ENCODE measurements around the gene HOXB1.

The HOXB1 gene

DNA sequence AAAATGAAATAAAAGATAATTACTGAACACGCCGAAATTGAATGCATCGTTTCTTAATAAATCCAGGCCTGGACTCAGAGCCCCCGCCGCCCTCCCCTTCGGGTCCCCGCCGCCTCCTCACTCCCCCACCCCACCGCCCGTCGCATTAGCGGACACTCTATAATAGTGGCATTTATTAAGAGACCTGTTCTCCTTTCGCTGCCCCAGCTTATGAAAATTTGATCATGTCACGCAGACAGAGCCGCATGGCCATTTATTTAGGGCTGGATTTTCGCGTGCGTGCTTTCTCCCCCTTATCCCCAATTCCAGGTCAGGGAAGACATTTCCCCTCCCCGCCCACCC is 20.4 kb upstream of the HOXB1 start:
- no peak overlapping the region for H2AFZ ChIP-seq (ENCODE audit: low read length)
- no peaks in the 10 kb centered on the region for H3K9me3 ChIP-seq (ENCODE audit: low read length)
- H3K27me3 ChIP-seq (ENCODE audit: insufficient read depth, low read length) = no peaks in the 10 kb centered on the region
- H3K9me2 ChIP-seq (ENCODE audit: low read depth, low read length) = no peaks in the 10 kb centered on the region
- H3K79me2 ChIP-seq (ENCODE audit: insufficient read depth, low read length) = no peaks in the 10 kb centered on the region
- no peak overlapping the region for H3K4me2 ChIP-seq (ENCODE audit: low read length)
- H3K27ac ChIP-seq (ENCODE audit: low read depth, low read length, poor library complexity, severe bottlenecking) = no peak overlapping the region
- no peak overlapping the region for H3K9ac ChIP-seq (ENCODE audit: low read length)
- no peaks in the 10 kb centered on the region for H3K4me1 ChIP-seq (ENCODE audit: insufficient read depth, low read length, severe bottlenecking)
- H3F3A ChIP-seq (ENCODE audit: insufficient read depth, low read length) = no peaks in the 10 kb centered on the region
- TF ChIP-seq EZH2 (IDR thresholded peaks at IDR 0.05; ENCODE audit: borderline replicate concordance, low read length) = no peak
- TF ChIP-seq, protein P1, sequence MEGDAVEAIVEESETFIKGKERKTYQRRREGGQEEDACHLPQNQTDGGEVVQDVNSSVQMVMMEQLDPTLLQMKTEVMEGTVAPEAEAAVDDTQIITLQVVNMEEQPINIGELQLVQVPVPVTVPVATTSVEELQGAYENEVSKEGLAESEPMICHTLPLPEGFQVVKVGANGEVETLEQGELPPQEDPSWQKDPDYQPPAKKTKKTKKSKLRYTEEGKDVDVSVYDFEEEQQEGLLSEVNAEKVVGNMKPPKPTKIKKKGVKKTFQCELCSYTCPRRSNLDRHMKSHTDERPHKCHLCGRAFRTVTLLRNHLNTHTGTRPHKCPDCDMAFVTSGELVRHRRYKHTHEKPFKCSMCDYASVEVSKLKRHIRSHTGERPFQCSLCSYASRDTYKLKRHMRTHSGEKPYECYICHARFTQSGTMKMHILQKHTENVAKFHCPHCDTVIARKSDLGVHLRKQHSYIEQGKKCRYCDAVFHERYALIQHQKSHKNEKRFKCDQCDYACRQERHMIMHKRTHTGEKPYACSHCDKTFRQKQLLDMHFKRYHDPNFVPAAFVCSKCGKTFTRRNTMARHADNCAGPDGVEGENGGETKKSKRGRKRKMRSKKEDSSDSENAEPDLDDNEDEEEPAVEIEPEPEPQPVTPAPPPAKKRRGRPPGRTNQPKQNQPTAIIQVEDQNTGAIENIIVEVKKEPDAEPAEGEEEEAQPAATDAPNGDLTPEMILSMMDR (IDR thresholded peaks at IDR 0.05; ENCODE audit: low read length) = no peak
- no peak overlapping the region for H3K4me3 ChIP-seq (ENCODE audit: low read depth, low read length, poor library complexity, severe bottlenecking)
- H4K20me1 ChIP-seq (ENCODE audit: insufficient read depth, low read length) = no peaks in the 10 kb centered on the region
- no peaks in the 10 kb centered on the region for H3K36me3 ChIP-seq (ENCODE audit: insufficient read depth, low read length)

DNA sequence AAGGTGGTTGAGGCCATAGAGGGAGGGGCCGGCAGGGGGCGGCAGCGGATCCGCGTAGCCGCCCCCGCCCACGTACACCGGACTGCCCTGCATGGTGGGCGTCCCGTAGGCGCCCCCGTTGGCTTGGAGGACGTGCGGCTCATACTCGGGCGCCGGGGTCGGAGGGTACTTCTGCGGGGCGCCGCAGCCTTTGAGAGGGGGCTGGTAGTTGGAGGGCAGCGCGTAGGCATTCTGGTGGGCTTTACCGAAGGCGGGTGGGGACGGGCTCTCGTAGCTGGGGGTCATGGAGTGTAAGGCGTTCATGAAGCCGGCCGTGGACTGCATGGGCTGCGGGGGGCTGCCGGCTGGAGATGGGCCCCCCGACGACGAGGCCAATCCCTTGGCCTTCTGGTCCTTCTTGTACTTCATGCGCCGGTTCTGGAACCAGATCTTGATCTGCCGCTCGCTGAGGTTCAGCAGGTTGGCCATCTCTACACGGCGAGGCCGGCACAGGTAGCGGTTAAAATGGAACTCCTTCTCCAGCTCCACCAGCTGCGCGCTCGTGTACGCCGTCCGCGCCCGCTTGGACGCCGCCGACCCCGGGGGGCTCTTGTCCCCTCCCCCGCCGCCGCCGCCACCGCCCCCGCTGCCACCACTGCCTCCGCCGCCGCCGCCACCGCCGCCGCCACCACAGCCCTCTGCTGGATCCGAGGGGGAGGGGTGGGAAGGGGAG is 19.8 kb upstream of the HOXB1 start:
- no peaks in the 10 kb centered on the region for H3K9me2 ChIP-seq (ENCODE audit: low read depth, low read length)

DNA sequence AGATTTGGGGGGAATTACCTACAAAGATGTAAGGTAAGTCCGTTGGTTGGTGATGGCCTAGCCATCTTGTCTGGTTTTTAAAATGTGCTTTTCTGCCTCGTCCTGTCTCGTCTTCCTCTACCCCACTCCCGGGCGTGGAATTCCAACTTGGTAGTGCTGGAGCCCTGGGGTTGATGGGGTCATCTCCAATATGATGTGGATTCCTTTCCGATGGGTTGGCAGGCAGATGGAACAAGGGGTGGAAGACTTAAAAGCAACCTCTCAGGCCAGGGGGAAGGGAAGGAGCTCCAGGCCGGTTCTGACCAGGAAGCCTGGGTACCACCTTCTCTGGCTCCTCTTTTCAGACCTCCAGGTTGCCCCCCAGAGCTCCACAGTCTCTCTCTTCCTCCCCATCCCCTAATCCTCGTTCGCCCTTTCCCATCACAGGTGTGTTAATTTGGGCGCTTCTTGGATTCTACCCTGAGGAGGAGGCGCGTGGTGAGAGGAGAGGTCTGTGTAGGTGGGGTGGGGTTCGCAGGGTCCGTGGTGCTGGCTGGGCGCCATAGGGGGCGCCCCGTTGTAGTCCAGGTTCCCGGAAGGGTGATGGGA is 19.2 kb upstream of the HOXB1 start:
- no peaks in the 10 kb centered on the region for H4K20me1 ChIP-seq (ENCODE audit: insufficient read depth, low read length)
- H3K4me1 ChIP-seq (ENCODE audit: insufficient read depth, low read length, severe bottlenecking) = no peaks in the 10 kb centered on the region
- no peak overlapping the region for H3K4me2 ChIP-seq (ENCODE audit: low read length)
- H3K4me3 ChIP-seq (ENCODE audit: low read depth, low read length, poor library complexity, severe bottlenecking) = no peak overlapping the region
- no peaks in the 10 kb centered on the region for H3K79me2 ChIP-seq (ENCODE audit: insufficient read depth, low read length)
- H2AFZ ChIP-seq (ENCODE audit: low read length) = no peak overlapping the region
- H3K27ac ChIP-seq (ENCODE audit: low read depth, low read length, poor library complexity, severe bottlenecking) = no peak overlapping the region
- H3K27me3 ChIP-seq (ENCODE audit: insufficient read depth, low read length) = no peaks in the 10 kb centered on the region
- no peaks in the 10 kb centered on the region for H3K36me3 ChIP-seq (ENCODE audit: insufficient read depth, low read length)
- H3K9me3 ChIP-seq (ENCODE audit: low read length) = no peaks in the 10 kb centered on the region
- H3F3A ChIP-seq (ENCODE audit: insufficient read depth, low read length) = no peaks in the 10 kb centered on the region
- no peaks in the 10 kb centered on the region for H3K9me2 ChIP-seq (ENCODE audit: low read depth, low read length)
- no peak overlapping the region for H3K9ac ChIP-seq (ENCODE audit: low read length)
- TF ChIP-seq EZH2 (IDR thresholded peaks at IDR 0.05; ENCODE audit: borderline replicate concordance, low read length) = no peak
- TF ChIP-seq, protein P1 (IDR thresholded peaks at IDR 0.05; ENCODE audit: low read length) = no peak

More for the DNA sequence above, 19.8 kb upstream of the HOXB1 start:
- H3K4me2 ChIP-seq (ENCODE audit: low read length) = no peak overlapping the region
- H4K20me1 ChIP-seq (ENCODE audit: insufficient read depth, low read length) = no peaks in the 10 kb centered on the region
- H3F3A ChIP-seq (ENCODE audit: insufficient read depth, low read length) = no peaks in the 10 kb centered on the region
- TF ChIP-seq, protein P1 (IDR thresholded peaks at IDR 0.05; ENCODE audit: low read length) = no peak
- no peak for TF ChIP-seq EZH2 (IDR thresholded peaks at IDR 0.05; ENCODE audit: borderline replicate concordance, low read length)
- H2AFZ ChIP-seq (ENCODE audit: low read length) = no peak overlapping the region
- no peaks in the 10 kb centered on the region for H3K36me3 ChIP-seq (ENCODE audit: insufficient read depth, low read length)
- H3K4me1 ChIP-seq (ENCODE audit: insufficient read depth, low read length, severe bottlenecking) = no peaks in the 10 kb centered on the region
- no peak overlapping the region for H3K4me3 ChIP-seq (ENCODE audit: low read depth, low read length, poor library complexity, severe bottlenecking)
- H3K79me2 ChIP-seq (ENCODE audit: insufficient read depth, low read length) = no peaks in the 10 kb centered on the region
- H3K27me3 ChIP-seq (ENCODE audit: insufficient read depth, low read length) = no peaks in the 10 kb centered on the region
- no peak overlapping the region for H3K27ac ChIP-seq (ENCODE audit: low read depth, low read length, poor library complexity, severe bottlenecking)
- no peaks in the 10 kb centered on the region for H3K9me3 ChIP-seq (ENCODE audit: low read length)
- H3K9ac ChIP-seq (ENCODE audit: low read length) = no peak overlapping the region
